Neural progenitor cell (in vitro differentiated cells): Measurements from ENCODE around the gene REXO1. TPM values are rescaled to one million over a fixed set of nuclear protein-coding genes. Genes with fewer than 3 reads are reported as not detected.
A peak's percentile ranks its signal among the peaks of the same experiment; 100 is the strongest.

Experiments used
- DNase-seq: peaks from one replicate; pipeline ENCODE4 v3.0.0-alpha.2; 2016; ENCODE audit warnings: low spot score
- H2AFZ ChIP-seq: fragments of 200-600 bp; sonication (generic); replicated peaks from 2 replicates; pipeline ENCODE4 v1.6.1; 2016; ENCODE audit warnings: antibody characterized with exemption
- H3F3A ChIP-seq: fragments of 200-600 bp; sonication (generic); 2 replicates; pipeline ENCODE4 v1.6.1; 2016; ENCODE audit warnings: antibody characterized with exemption, low read depth
- H3K27ac ChIP-seq: fragments of 200-600 bp; sonication (generic); 2 replicates; pipeline ENCODE4 v1.5.1; 2016; ENCODE audit warnings: mild to moderate bottlenecking
- H3K27me3 ChIP-seq: fragments of 200-600 bp; sonication (generic); 2 replicates; pipeline ENCODE4 v1.6.1; 2016; ENCODE audit warnings: mild to moderate bottlenecking, moderate library complexity
- H3K36me3 ChIP-seq: fragments of 200-600 bp; sonication (generic); 2 replicates; pipeline ENCODE4 v1.5.1; 2016
- H3K4me1 ChIP-seq: fragments of 200-600 bp; sonication (generic); 2 replicates; pipeline ENCODE4 v1.6.1; 2016; ENCODE audit warnings: mixed run types
- H3K4me2 ChIP-seq: fragments of 200-600 bp; sonication (generic); 2 replicates; pipeline ENCODE4 v1.6.1; 2016
- H3K4me3 ChIP-seq: fragments of 200-600 bp; sonication (generic); 2 replicates; pipeline ENCODE4 v1.5.1; 2016
- H3K79me2 ChIP-seq: fragments of 200-600 bp; sonication (generic); 2 replicates; pipeline ENCODE4 v1.6.1; 2016; ENCODE audit warnings: low read depth
- H3K9ac ChIP-seq: fragments of 200-600 bp; sonication (generic); 2 replicates; pipeline ENCODE4 v1.6.1; 2016
- H3K9me3 ChIP-seq: fragments of 200-600 bp; sonication (generic); 2 replicates; pipeline ENCODE4 v1.5.1; 2016; ENCODE audit warnings: low read depth
- H4K20me1 ChIP-seq: fragments of 200-600 bp; sonication (generic); 2 replicates; pipeline ENCODE4 v1.6.1; 2016; ENCODE audit warnings: low read depth
- H3K27ac Mint-ChIP-seq: 3 replicates; pipeline ENCODE4 v1.8.0; 2021; ENCODE audit warnings: mixed read lengths
- H3K27me3 Mint-ChIP-seq: 2 replicates; pipeline ENCODE4 v1.8.0; 2022; ENCODE audit warnings: low read depth, mild to moderate bottlenecking, inconsistent platforms, moderate library complexity, mixed read lengths; ENCODE audit not compliant: insufficient read depth
- H3K36me3 Mint-ChIP-seq: 3 replicates; pipeline ENCODE4 v1.8.0; 2021; ENCODE audit warnings: mixed read lengths
- H3K4me1 Mint-ChIP-seq: 3 replicates; pipeline ENCODE4 v1.8.0; 2021; ENCODE audit warnings: mixed read lengths
- H3K4me3 Mint-ChIP-seq: 3 replicates; pipeline ENCODE4 v1.8.0; 2021; ENCODE audit warnings: mild to moderate bottlenecking, moderate library complexity, mixed read lengths
- H3K9me3 Mint-ChIP-seq: 3 replicates; pipeline ENCODE4 v1.8.0; 2020; ENCODE audit warnings: mixed read lengths
- CTCF ChIP-seq: fragments of 200-600 bp; sonication (generic); IDR thresholded peaks from 2 replicates; pipeline ENCODE4 v1.5.1; 2017; ENCODE audit warnings: antibody characterized with exemption, mild to moderate bottlenecking
- EZH2 ChIP-seq: fragments of 200-600 bp; sonication (generic); IDR thresholded peaks from 2 replicates; pipeline ENCODE4 v1.6.1; 2017; ENCODE audit warnings: antibody characterized with exemption, mild to moderate bottlenecking, moderate library complexity
- EZH2phosphoT487 ChIP-seq: fragments of 200-600 bp; sonication (generic); IDR thresholded peaks from 2 replicates; pipeline ENCODE4 v1.6.1; 2017; ENCODE audit warnings: antibody characterized with exemption
- total RNA-seq: library from RNA; depleted of rRNA; stranded (reverse); fragments of >200 nt; gene quantifications from 2 replicates; pipeline ENCODE4 v1.2.3, GENCODE V29; 2015; ENCODE audit warnings: low replicate concordance

REXO1 gene
- total RNA-seq, 1 donor from 2014 or later, result 38.7 TPM

- Histone ChIP-seq H3K4me3 (no peak overlapping the region), H2AFZ (no peak overlapping the region), H3K4me2 (no peak overlapping the region), H3K36me3 (no peaks in the 10 kb centered on the region), H3K9ac (no peak overlapping the region), H4K20me1 (peaks cover 11% of the 10 kb centered on the region), H3K4me1 (no peaks in the 10 kb centered on the region), H3K79me2 (no peaks in the 10 kb centered on the region), H3K27ac (no peak overlapping the region), H3F3A (peaks cover 2% of the 10 kb centered on the region), H3K9me3 (no peaks in the 10 kb centered on the region), H3K27me3 (peaks cover 17% of the 10 kb centered on the region)
- H3K4me1 Mint-ChIP-seq, result peaks cover 12% of the 10 kb centered on the region
- no peaks in the 10 kb centered on the region for H3K9me3 Mint-ChIP-seq
- H3K4me3 Mint-ChIP-seq, result peak overlapping the region; percentile 35
- no peak for DNase-seq
- H3K27ac Mint-ChIP-seq, result no peak overlapping the region
- TF ChIP-seq EZH2, result no peak
- no peak for TF ChIP-seq CTCF
- no peak for TF ChIP-seq EZH2phosphoT487
- no peaks in the 10 kb centered on the region for H3K36me3 Mint-ChIP-seq
- peaks cover 17% of the 10 kb centered on the region for H3K27me3 Mint-ChIP-seq
Observed at GRCh38 chr19:1810439-1811160, 37.7 kb downstream of the REXO1 start.

GRCh38 chr19:1809678-1810077, 38.6 kb downstream of the REXO1 start:
- no peaks in the 10 kb centered on the region for H3K36me3 ChIP-seq
- H3K27ac Mint-ChIP-seq, result no peak overlapping the region
- no peaks in the 10 kb centered on the region for H3K79me2 ChIP-seq
- H3K27ac ChIP-seq, result no peak overlapping the region
- DNase-seq, result no peak
- no peaks in the 10 kb centered on the region for H3K9me3 ChIP-seq
- H3K4me3 Mint-ChIP-seq, result no peak overlapping the region
- no peak overlapping the region for H2AFZ ChIP-seq
- H3K4me1 Mint-ChIP-seq, result peaks cover 12% of the 10 kb centered on the region
- peaks cover 11% of the 10 kb centered on the region for H4K20me1 ChIP-seq
- H3K27me3 Mint-ChIP-seq, result peaks cover 15% of the 10 kb centered on the region
- H3K9me3 Mint-ChIP-seq, result no peaks in the 10 kb centered on the region
- TF ChIP-seq CTCF (peak; percentile 6), EZH2 (no peak)
- H3K36me3 Mint-ChIP-seq, result no peaks in the 10 kb centered on the region
- H3K4me2 ChIP-seq, result no peak overlapping the region
- H3K9ac ChIP-seq, result no peak overlapping the region
- H3K4me3 ChIP-seq, result no peak overlapping the region
- H3F3A ChIP-seq, result peaks cover 2% of the 10 kb centered on the region
- H3K4me1 ChIP-seq, result no peaks in the 10 kb centered on the region
- peaks cover 17% of the 10 kb centered on the region for H3K27me3 ChIP-seq

- no peak for TF ChIP-seq CTCF
- TF ChIP-seq EZH2, result no peak
- TF ChIP-seq EZH2phosphoT487, result no peak
Observed at GRCh38 chr19:1808395-1808731, 39.9 kb downstream of the REXO1 start.

More at GRCh38 chr19:1808395-1808731, 39.9 kb downstream of the REXO1 start:
- Histone ChIP-seq H3K4me2 (no peak overlapping the region), H2AFZ (no peak overlapping the region), H3K36me3 (no peaks in the 10 kb centered on the region), H3K27me3 (peaks cover 17% of the 10 kb centered on the region), H4K20me1 (peaks cover 2% of the 10 kb centered on the region), H3K79me2 (no peaks in the 10 kb centered on the region), H3K27ac (no peak overlapping the region), H3K9me3 (no peaks in the 10 kb centered on the region), H3K4me3 (no peak overlapping the region), H3K4me1 (no peaks in the 10 kb centered on the region), H3F3A (peaks cover 2% of the 10 kb centered on the region), H3K9ac (no peak overlapping the region)
- Mint-ChIP-seq H3K4me3 (no peak overlapping the region), H3K27me3 (peaks cover 18% of the 10 kb centered on the region), H3K36me3 (no peaks in the 10 kb centered on the region), H3K4me1 (peaks cover 12% of the 10 kb centered on the region), H3K9me3 (no peaks in the 10 kb centered on the region), H3K27ac (no peak overlapping the region)
- no peak for DNase-seq
